GM23338 (cell line): Measurements from ENCODE around the gene CCDC54. TPM values are rescaled to one million over a fixed set of nuclear protein-coding genes. Genes with fewer than 3 reads are reported as not detected.

Experiments
- ATAC-seq: fragments of 200-7000 bp; cut with Tn5 transposase; 3 replicates; pipeline ENCODE4 v1.9.1; 2020
- DNase-seq: peaks from one replicate; pipeline ENCODE4 v3.0.0-alpha.2; 2015; ENCODE audit warnings: low spot score
- H2AFZ ChIP-seq: fragments of 200-600 bp; sonication (generic); 2 replicates; pipeline ENCODE4 v1.8.0; 2016; ENCODE audit warnings: antibody characterized with exemption, mild to moderate bottlenecking, moderate library complexity
- H3F3A ChIP-seq: fragments of 200-600 bp; sonication (generic); replicated peaks from 2 replicates; pipeline ENCODE4 v1.8.0; 2017; ENCODE audit warnings: antibody characterized with exemption, mixed run types, low read depth
- H3K27ac ChIP-seq: fragments of 200-600 bp; sonication (generic); 2 replicates; pipeline ENCODE4 v1.6.1; 2016; ENCODE audit warnings: low read depth
- H3K27me3 ChIP-seq: fragments of 200-600 bp; sonication (generic); 2 replicates; pipeline ENCODE4 v1.8.0; 2016; ENCODE audit warnings: mild to moderate bottlenecking, mixed run types, moderate library complexity; ENCODE audit not compliant: insufficient read depth
- H3K36me3 ChIP-seq: fragments of 200-600 bp; sonication (generic); 2 replicates; pipeline ENCODE4 v1.8.0; 2016; ENCODE audit warnings: mild to moderate bottlenecking; ENCODE audit not compliant: insufficient read depth
- H3K4me1 ChIP-seq: fragments of 200-600 bp; sonication (generic); 2 replicates; pipeline ENCODE4 v1.8.0; 2016; ENCODE audit warnings: mild to moderate bottlenecking, moderate library complexity; ENCODE audit not compliant: insufficient read depth
- H3K4me2 ChIP-seq: fragments of 200-600 bp; sonication (generic); 2 replicates; pipeline ENCODE4 v1.7.1; 2017; ENCODE audit warnings: mixed run types
- H3K4me3 ChIP-seq: fragments of 200-600 bp; sonication (generic); 2 replicates; pipeline ENCODE4 v1.6.1; 2016; ENCODE audit warnings: mixed run types
- H3K79me2 ChIP-seq: fragments of 200-600 bp; sonication (generic); replicated peaks from 2 replicates; pipeline ENCODE4 v1.8.0; 2017; ENCODE audit warnings: mild to moderate bottlenecking; ENCODE audit not compliant: insufficient read depth
- H3K9me2 ChIP-seq: fragments of 200-600 bp; sonication (generic); 2 replicates; pipeline ENCODE4 v1.8.0; 2017; ENCODE audit not compliant: insufficient read depth
- H4K20me1 ChIP-seq: fragments of 200-600 bp; sonication (generic); replicated peaks from 2 replicates; pipeline ENCODE4 v1.8.0; 2017; ENCODE audit warnings: mild to moderate bottlenecking; ENCODE audit not compliant: insufficient read depth
- H3K27ac Mint-ChIP-seq: 2 replicates; pipeline ENCODE4 v1.8.0; 2020; ENCODE audit warnings: inconsistent platforms, mild to moderate bottlenecking, moderate library complexity, mixed read lengths
- H3K27me3 Mint-ChIP-seq: 3 replicates; pipeline ENCODE4 v1.8.0; 2022; ENCODE audit warnings: low read depth, mild to moderate bottlenecking, moderate library complexity, mixed read lengths, inconsistent platforms; ENCODE audit not compliant: insufficient read depth, poor library complexity
- H3K36me3 Mint-ChIP-seq: 3 replicates; pipeline ENCODE4 v1.8.0; 2021; ENCODE audit warnings: low read depth, mild to moderate bottlenecking, inconsistent platforms, moderate library complexity, mixed read lengths
- H3K4me1 Mint-ChIP-seq: 3 replicates; pipeline ENCODE4 v1.8.0; 2020; ENCODE audit warnings: mild to moderate bottlenecking, inconsistent platforms, mixed read lengths
- H3K4me3 Mint-ChIP-seq: 3 replicates; pipeline ENCODE4 v1.8.0; 2021; ENCODE audit warnings: moderate library complexity, mild to moderate bottlenecking, inconsistent platforms, mixed read lengths
- H3K9me3 Mint-ChIP-seq: 3 replicates; pipeline ENCODE4 v1.8.0; 2020; ENCODE audit warnings: moderate library complexity, mild to moderate bottlenecking, inconsistent platforms, mixed read lengths
- CTCF ChIP-seq, 2 experiments: fragments of 200-600 bp in 1 of 2; sonication (generic) in 1 of 2; conservative IDR thresholded peaks; 2 replicates each; pipeline versions ENCODE4 v1.5.1 to v1.6.1; 2016 to 2017; ENCODE audit warnings: antibody characterized with exemption in 2 of 2, low read depth in 2 of 2, mild to moderate bottlenecking in 2 of 2, moderate library complexity in 1 of 2
- JUNB ChIP-seq: IDR thresholded peaks from one replicate; pipeline ENCODE4 v1.6.1; 2016; ENCODE audit warnings: antibody characterized with exemption; ENCODE audit not compliant: unreplicated experiment
- NANOG ChIP-seq: IDR thresholded peaks from 2 replicates; pipeline ENCODE4 v1.6.1; 2016; ENCODE audit warnings: antibody characterized with exemption, borderline replicate concordance
- STAT1 ChIP-seq: IDR thresholded peaks from one replicate; pipeline ENCODE4 v1.6.1; 2016; ENCODE audit warnings: antibody characterized with exemption; ENCODE audit not compliant: unreplicated experiment
- ZNF114 ChIP-seq: fragments of 250-450 bp; sonication (Bioruptor Pico); IDR thresholded peaks from 2 replicates; pipeline ENCODE4 v1.5.0; 2020; ENCODE audit warnings: mild to moderate bottlenecking, moderate library complexity
- ZNF331 ChIP-seq: fragments of 250-450 bp; sonication (Bioruptor Pico); IDR thresholded peaks from 2 replicates; pipeline ENCODE4 v1.5.0; 2020; ENCODE audit warnings: low read depth, mild to moderate bottlenecking, moderate library complexity
- polyA plus RNA-seq: library from polyadenylated mRNA; unstranded; fragments of >200 nt; fragmentation: Nextera tagmentation; extraction: Ambion mirVana; gene quantifications from 2 replicates; pipeline ENCODE4 v1.2.1, GENCODE V29; 2016
- total RNA-seq: library from RNA; depleted of rRNA; stranded (reverse); fragments of >200 nt; shearing (Covaris generic); gene quantifications from 2 replicates; pipeline ENCODE4 v1.2.3, GENCODE V29; 2014
- TF ChIP-seq, protein P1 (sequence below): fragments of 250-450 bp; sonication (Bioruptor Pico); IDR thresholded peaks from 2 replicates; pipeline ENCODE4 v1.5.0; 2020; ENCODE audit warnings: mild to moderate bottlenecking, moderate library complexity

The CCDC54 gene
- total and polyA plus RNA-seq, 2 experiments from 2014 or later, result not detected

GRCh38 chr3:107361633-107362032, 15.6 kb upstream of the CCDC54 start (continued):
- TF ChIP-seq, protein P1, sequence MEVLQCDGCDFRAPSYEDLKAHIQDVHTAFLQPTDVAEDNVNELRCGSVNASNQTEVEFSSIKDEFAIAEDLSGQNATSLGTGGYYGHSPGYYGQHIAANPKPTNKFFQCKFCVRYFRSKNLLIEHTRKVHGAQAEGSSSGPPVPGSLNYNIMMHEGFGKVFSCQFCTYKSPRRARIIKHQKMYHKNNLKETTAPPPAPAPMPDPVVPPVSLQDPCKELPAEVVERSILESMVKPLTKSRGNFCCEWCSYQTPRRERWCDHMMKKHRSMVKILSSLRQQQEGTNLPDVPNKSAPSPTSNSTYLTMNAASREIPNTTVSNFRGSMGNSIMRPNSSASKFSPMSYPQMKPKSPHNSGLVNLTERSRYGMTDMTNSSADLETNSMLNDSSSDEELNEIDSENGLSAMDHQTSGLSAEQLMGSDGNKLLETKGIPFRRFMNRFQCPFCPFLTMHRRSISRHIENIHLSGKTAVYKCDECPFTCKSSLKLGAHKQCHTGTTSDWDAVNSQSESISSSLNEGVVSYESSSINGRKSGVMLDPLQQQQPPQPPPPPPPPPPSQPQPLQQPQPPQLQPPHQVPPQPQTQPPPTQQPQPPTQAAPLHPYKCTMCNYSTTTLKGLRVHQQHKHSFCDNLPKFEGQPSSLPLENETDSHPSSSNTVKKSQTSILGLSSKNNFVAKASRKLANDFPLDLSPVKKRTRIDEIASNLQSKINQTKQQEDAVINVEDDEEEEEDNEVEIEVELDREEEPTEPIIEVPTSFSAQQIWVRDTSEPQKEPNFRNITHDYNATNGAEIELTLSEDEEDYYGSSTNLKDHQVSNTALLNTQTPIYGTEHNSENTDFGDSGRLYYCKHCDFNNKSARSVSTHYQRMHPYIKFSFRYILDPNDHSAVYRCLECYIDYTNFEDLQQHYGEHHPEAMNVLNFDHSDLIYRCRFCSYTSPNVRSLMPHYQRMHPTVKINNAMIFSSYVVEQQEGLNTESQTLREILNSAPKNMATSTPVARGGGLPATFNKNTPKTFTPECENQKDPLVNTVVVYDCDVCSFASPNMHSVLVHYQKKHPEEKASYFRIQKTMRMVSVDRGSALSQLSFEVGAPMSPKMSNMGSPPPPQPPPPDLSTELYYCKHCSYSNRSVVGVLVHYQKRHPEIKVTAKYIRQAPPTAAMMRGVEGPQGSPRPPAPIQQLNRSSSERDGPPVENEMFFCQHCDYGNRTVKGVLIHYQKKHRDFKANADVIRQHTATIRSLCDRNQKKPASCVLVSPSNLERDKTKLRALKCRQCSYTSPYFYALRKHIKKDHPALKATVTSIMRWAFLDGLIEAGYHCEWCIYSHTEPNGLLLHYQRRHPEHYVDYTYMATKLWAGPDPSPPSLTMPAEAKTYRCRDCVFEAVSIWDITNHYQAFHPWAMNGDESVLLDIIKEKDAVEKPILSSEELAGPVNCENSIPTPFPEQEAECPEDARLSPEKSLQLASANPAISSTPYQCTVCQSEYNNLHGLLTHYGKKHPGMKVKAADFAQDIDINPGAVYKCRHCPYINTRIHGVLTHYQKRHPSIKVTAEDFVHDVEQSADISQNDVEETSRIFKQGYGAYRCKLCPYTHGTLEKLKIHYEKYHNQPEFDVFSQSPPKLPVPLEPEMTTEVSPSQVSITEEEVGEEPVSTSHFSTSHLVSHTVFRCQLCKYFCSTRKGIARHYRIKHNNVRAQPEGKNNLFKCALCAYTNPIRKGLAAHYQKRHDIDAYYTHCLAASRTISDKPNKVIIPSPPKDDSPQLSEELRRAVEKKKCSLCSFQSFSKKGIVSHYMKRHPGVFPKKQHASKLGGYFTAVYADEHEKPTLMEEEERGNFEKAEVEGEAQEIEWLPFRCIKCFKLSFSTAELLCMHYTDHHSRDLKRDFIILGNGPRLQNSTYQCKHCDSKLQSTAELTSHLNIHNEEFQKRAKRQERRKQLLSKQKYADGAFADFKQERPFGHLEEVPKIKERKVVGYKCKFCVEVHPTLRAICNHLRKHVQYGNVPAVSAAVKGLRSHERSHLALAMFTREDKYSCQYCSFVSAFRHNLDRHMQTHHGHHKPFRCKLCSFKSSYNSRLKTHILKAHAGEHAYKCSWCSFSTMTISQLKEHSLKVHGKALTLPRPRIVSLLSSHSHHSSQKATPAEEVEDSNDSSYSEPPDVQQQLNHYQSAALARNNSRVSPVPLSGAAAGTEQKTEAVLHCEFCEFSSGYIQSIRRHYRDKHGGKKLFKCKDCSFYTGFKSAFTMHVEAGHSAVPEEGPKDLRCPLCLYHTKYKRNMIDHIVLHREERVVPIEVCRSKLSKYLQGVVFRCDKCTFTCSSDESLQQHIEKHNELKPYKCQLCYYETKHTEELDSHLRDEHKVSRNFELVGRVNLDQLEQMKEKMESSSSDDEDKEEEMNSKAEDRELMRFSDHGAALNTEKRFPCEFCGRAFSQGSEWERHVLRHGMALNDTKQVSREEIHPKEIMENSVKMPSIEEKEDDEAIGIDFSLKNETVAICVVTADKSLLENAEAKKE (CRISPR knock-in tag), result no peak
- TF ChIP-seq ZNF114 (CRISPR knock-in tag) (no peak), STAT1 (no peak)

DNA sequence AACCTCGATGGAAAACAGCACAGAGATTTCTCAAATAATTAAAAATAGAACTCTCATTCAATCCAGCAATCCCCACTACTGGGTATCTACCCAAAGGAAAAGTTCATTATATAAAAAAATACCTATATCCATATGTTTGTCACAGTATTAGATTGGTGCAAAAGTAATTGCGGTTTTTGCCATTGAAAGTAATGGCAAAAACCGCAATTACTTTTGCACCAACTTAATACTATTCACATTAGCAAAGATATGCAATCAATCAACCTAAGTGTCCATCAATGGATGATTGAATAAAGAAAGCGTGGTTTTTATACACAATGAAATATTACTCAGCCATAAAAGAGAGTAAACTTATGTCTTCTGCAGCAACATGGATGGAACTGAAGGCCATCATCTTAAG, 12.2 kb upstream of the CCDC54 start:
- Histone ChIP-seq H3K27me3 (no peaks in the 10 kb centered on the region), H3K79me2 (no peaks in the 10 kb centered on the region), H3F3A (no peaks in the 10 kb centered on the region), H3K4me3 (no peak overlapping the region), H4K20me1 (no peaks in the 10 kb centered on the region), H3K27ac (no peak overlapping the region), H3K9me2 (peaks cover 8% of the 10 kb centered on the region), H3K4me2 (no peak overlapping the region), H2AFZ (no peak overlapping the region), H3K4me1 (peaks cover 32% of the 10 kb centered on the region), H3K36me3 (no peaks in the 10 kb centered on the region; the same call in 1 of the 2 replicates)
- peaks cover 2% of the 10 kb centered on the region for H3K27me3 Mint-ChIP-seq
- H3K4me3 Mint-ChIP-seq, result no peak overlapping the region
- DNase-seq (no peak), ATAC-seq (no peak)
- H3K9me3 Mint-ChIP-seq, result peaks cover 12% of the 10 kb centered on the region
- no peak overlapping the region for H3K27ac Mint-ChIP-seq
- H3K4me1 Mint-ChIP-seq, result peaks cover 18% of the 10 kb centered on the region
- TF ChIP-seq STAT1, result no peak
- no peak for TF ChIP-seq NANOG
- TF ChIP-seq CTCF (conservative IDR thresholded peaks at IDR 0.05; ENCODE audit: low read depth in 2 of 2), result no peak
- TF ChIP-seq JUNB, result no peak
- TF ChIP-seq ZNF331 (CRISPR knock-in tag), result no peak
- H3K36me3 Mint-ChIP-seq, result peaks cover 14% of the 10 kb centered on the region; the same call in 2 of the 3 replicates
